ENCODE results near the gene MCC.

GRCh38 chr5:113194125-113194524, 294.1 kb downstream of the MCC start:
- TF ChIP-seq CTCF (optimal IDR thresholded peaks at IDR 0.05 in 1 of 3, IDR thresholded peaks at IDR 0.05 in 1 of 3, conservative IDR thresholded peaks at IDR 0.05 in 1 of 3; ENCODE audit: extremely low read depth in 1 of 3, insufficient read depth in 2 of 3, low read length in 3 of 3) (no peak), EZH2 (IDR thresholded peaks at IDR 0.05; ENCODE audit: low read length) (no peak)
